ENCODE data around the gene GFI1B.
"Not testable (repeated sequence)": the region's sequence is repeated elsewhere in the genome, so short reads cannot be mapped to it uniquely, and the experiment has no call there.

GFI1B gene

DNA sequence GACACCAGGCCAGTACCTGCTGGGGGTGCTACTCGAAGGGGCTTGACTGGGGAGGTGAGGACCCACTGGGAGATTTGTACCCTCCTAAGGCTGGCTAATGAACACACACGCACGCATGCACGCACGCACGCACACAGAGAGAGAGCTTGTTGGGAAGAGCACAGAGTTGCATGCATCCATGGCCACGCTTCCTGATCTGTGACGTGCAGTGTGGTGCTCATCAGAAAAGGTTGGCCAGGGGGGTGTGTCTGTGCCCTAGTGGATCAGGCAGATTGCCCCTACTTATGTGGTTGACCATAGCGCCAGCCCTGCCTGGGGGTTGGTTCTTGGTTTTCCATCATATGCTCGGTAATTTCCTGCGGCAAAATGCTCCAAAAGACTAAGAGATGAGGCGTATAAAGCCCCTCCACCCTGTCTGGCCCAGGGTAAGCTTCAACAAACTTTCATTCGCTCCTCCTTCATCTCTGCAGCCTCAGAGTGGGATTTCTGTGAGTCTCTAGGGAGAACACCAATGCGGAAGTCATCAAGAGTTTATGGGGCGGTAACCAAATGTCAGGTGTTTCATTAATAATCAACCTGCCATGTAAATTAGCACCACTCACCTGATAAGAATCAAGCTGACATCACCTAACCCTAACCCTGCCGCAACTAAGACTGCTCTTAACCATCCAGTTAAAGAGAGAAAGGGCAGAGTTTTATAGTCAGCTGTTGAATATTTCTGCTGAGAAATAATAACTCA is 8.0 kb upstream of the GFI1B start:
- no peak for DNase-seq

DNA sequence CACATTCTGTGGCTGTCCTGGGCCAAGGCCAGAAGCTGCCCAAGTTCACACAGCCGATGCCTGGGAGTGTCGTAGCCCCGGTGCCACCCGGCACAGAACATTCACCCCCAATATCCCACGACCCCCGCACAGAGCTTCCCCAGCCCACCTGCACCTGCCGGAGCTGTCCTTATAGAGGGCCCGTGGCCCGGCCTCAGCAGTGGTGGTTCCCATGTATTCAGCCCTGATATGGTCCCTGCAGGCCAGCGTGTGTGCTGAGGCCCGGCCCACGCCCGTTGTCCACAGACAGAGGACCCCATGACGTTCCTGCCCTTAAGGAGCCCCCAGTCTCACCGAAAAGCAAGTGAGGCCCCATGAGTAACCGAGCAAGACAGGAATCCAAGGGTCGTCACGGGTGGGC is 5.3 kb upstream of the GFI1B start:
- DNase-seq, result no peak

DNA sequence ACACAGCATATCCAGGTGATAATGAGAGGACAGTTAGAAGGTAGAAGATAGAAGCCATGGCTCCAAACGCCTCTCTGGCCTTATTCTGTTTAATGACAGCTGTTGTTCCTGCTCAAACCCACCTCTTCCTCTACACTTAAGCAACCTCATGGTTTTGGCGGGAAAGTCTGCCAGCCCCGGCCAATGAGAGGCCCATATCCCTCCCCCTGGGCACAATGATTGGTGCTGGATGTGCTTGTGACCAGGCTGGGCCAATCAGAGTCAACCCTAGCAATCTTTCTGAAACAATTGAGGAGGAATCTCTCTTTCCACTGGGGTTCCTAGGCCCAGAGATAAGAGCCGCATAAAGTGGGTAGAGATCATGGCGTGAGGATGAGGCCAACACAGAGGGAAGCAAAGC is 4.8 kb upstream of the GFI1B start:
- no peak for DNase-seq

DNA sequence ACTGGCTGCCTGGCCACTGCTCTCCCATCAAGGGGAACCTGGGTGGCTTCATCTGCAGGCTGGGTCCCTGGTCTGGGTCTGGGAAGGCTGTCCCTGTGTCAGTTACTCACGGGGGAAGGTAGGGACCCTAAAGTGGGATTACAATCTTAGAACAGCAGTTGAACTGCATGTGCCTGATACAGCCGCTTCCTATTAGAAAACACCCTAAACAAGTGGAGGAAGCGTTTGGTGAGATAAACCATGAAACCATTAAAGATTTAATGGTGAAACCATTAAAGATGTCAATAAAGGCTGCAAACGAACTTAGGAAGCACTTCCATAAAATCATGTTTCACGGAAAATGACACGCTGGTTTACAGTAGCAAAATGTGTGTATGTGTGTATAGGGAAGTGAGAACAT is 2.5 kb upstream of the GFI1B start:
- no peak for DNase-seq

DNA sequence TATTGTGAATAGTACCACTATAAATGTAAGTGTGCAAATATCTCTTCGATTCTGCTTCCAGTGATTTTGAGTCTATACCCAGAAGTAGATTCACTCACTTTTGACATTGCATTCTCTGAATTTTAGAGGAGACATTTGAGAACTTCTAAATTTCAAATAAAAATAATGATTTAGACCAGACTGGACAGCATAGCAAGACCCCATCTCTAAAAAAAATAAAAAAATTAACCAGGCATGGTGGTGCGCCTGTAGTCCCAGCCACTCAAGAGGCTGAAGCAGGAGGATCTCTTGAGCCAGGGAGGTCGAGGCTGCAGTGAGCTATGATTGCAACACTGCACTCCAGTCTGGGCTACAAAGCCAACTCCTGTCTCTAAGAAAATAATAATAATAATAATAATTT is 1.9 kb upstream of the GFI1B start:
- DNase-seq, result no peak

DNA sequence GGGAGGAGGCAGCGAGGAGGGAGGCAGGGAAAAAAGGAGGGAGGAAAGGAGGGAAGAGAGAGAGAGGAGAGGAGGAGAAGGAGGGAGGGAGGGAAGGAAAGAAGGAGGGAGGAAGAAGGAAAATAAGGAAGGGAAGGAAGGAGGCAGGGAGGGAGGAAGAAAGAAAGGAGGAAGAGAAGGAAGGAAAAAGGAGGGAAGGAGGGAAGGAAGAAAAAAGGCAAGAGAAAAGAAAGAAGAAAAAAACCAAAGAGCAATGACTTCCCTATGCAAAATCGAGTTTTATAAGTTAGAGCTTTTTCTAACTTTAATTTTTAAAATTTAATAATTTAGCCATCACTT is 413 bp upstream of the GFI1B start:
- no peak for DNase-seq

DNA sequence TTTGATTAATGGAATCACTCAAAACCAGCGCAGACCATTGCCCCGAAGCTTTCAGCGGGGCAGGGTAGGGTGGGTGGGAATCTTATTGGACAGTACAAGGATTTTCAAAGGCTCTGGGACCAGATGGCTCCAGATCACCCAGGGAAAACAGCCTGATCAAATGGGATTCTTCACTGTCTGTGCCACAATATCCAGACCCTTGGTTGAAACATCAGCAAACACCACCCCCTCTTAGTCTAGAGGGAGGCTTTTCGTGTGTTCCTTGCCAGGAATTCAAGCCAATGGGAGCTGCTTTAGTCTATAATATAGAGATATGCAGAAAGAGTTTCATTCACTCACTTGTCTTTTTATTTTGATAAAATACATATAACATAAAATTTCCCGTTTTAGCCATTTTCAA is 1.7 kb downstream of the GFI1B start:
- DNase-seq, result no peak

DNA sequence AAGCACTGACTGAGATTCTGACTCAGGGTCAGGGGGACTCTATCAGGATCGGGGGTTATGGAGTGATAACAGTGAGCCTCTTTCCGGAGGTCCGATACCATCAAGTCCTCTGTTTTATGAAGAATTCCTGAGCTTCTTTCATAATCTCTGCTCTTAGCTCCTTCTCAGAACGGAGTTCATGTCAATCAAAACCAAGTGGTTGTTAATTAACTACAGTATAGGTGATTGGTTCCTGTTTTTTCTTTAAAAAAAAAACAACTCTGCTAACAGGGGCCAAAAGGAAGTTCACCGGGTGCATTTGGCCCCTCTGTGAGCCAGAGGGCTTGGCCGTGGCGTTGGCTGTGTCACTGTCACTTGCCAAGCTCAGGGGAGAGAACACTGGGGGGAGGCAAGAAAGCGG is 4.0 kb downstream of the GFI1B start:
- DNase-seq, result no peak

DNA sequence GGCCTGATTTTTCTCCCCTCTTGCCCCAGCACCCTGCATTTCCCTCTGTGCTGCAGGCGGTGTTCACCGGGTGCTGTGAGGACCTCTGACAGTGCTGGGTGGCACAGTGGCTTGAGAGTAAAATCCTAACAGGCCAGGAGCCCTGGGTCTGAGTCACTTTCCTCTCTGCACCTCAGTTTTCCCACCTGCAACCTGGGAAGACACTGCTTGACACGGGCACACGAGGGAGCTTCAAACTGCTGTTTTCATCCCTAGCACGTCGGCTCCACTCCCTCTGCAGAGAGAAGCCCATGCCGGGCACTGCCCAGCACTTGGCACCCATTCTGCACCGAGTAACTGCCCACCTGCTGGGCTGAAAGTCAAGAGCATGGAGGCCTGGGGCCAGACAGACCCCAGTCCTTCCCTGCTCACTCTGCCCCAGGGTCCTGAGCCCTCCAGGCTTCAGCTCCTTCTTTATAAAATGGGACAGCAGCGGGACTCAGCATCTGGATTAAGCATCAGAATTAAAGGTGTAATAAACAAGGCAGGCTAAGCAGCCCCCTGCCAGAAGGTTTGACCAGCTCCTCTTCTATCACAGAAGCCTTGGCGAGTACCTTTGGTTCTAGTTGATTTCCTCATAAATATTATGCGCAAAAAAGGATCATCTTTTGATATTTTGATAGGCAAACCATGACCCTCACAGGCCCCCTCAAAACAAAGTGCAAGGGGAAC is 5.2 kb downstream of the GFI1B start:
- no peak for DNase-seq

DNA sequence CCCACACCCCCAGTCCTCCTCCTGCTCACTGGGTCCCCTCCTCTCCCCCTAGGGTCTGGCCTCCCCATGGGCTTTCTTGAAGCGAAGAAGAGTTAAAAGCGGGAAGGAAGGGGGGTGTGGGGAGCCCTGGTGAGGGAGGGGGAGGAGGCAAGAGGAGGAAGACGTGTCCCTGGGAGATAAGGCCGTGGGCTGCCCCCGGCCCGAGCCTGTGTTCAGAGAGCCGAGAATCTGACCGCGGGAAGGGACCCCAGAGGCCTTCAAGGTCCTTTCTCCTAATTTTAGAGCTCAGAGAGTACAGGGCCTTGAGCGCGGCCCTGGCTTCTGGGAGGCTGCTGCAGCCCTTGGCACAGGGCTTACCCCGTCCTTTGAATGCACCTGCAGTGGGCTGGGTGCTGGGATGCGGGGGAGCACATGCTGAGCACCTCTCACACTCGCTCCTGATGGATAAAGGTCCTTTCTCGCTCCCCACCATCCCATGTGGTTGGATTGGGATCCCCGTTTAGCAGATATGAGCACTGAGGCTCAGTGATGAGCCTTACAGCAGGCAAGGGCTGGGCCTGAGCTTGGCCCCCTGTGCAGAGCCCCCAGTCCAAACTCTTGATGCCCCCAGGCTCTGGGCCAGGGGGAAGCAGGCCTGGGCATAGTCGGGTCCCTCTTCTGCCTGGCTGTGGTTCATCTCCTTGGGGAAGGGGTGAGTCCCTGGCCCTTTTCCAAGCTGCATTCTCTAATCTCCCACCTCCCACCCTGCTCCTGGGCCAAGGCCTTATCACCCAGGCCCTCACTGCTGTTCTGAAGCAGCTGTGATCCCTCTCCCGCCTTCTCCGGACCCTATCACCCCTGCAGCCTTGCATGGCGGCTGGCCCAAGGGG is 5.9 kb downstream of the GFI1B start:
- no peak for DNase-seq

DNA sequence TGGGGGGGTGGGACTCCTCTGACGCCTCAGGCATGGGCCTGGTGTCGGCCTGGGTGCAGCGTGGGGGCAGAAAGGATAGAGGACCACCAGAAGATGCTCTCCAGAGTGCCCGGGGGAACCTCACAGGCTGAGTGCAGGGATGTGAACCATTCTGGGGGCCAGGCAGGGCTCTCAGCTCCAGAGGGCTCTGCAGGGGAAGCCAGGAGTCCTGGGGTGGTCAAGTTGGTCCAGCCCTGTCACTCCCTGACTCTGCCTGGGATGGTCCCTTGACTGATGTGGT is 6.5 kb downstream of the GFI1B start:
- DNase-seq, result no peak

DNA sequence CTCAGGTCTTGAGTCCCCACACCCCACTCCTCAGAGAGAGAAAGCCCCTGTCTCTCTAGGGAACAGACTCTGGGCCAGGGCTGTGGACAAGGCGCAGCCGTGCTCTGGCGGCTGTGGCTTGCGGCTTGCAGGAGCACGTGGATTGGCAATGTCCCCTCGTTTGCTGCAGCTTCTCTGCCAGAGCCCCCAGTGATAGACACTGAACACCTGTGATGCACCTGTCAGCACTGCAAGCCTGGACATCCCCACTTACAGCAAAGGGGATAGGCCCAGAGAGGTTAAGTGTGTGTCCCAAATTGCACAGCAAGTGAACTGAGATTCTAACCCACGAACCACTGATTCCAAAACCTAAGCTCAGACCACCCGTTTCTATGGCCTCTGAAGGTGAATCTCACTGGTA is 7.0 kb downstream of the GFI1B start:
- DNase-seq, result no peak

DNA sequence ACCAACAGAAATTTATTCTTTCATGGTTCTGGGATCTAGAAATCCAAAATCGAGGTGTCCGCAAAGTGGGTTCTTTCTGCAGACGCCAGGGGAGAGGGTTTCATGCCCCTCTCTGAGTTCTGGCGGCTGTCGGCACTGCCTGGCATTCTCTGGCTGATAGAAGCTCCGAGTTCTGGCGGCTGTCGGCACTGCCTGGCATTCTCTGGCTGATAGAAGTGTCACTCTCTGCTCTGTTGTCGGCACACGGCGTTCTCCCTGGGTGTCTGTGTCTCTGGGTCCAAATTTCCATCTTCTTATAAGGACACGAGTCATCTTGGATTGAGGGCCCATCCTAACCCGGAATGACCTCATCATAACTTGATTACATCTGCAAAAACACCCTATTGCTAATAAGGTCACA is 7.6 kb downstream of the GFI1B start:
- DNase-seq, result no peak

DNA sequence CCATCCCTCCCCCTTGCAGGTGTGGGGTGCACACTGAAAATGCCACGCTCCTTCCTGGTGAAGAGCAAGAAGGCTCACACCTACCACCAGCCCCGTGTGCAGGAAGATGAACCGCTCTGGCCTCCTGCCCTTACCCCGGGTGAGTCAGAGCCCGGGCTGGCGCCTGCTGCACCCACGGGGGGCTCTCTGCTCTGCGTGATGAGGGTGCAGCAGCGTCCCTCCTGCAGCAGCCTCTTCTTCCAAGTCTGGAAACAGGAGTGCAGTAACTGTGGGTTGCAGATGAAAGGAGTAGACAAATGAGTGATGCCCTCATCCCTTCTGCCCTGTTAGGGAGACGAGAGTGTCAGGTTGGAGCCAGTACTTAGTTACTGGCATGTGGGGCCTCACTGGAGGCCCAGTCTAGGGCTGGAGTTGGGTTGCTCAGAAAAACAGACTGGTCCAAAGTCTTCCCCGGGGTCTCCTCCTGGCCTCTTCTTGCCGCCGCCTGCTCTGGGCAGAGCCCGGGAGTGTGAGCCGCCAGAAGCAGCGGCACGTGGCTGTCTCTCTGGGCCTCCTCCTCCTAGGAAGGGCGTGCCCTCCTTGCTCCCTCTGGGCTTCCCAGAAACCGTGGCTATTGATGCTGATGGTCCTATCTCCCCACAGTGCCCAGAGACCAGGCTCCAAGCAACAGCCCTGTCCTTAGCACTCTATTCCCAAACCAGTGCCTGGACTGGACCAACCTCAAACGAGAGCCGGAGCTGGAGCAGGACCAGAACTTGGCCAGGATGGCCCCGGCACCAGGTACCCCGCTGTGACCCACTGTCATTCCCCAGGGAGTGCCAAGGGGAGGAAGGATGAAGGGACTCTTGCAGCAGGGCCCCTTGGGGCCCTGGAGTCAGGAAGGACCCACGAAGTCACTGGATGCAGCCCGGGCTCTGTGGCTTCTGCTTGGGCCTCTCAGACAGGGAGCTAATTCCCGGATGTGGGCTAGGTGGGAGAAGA is 8.4 kb downstream of the GFI1B start:
- no peak for DNase-seq

DNA sequence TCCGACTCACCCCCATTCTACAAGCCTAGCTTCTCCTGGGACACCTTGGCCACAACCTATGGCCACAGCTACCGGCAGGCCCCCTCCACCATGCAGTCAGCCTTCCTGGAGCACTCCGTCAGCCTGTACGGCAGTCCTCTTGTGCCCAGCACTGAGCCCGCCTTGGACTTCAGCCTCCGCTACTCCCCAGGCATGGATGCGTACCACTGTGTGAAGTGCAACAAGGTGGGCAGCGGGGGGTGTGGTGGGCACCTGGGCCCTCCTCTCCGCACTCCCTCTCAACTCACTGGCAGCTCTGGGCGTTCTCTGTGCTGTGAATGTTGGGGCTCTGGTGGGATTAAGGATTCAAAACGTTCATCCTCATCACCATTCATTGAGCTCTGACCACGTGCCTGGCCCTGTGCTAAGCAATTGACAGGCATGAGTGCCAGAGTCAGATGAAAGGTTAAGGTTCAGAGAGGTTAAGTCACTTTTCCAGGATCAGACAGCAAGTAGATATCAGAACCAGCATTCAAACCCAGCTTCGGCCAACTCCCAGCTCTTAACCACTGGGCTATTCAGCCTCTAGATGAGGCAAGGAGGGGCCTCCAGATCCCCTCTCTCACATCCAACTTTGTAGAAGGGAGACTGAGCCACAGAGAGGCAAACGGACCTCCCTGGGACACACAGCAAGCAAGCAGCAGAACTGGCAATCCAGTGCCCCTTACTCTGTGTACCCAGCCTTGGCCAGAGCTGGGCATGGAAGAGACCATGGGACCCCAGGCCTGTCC is 9.9 kb downstream of the GFI1B start:
- no peak for DNase-seq

DNA sequence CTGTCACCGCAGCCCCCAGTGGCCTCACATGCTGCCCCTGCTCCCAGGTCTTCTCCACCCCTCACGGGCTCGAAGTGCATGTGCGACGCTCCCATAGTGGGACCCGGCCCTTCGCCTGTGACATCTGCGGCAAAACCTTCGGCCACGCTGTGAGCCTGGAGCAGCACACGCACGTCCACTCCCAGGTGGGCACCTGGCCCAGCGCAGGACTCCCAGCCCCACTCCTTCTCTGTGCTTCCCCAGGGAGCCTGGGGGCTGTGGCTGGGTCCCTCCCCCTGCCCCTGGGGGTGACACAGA is 10.5 kb downstream of the GFI1B start:
- DNase-seq, result no peak

DNA sequence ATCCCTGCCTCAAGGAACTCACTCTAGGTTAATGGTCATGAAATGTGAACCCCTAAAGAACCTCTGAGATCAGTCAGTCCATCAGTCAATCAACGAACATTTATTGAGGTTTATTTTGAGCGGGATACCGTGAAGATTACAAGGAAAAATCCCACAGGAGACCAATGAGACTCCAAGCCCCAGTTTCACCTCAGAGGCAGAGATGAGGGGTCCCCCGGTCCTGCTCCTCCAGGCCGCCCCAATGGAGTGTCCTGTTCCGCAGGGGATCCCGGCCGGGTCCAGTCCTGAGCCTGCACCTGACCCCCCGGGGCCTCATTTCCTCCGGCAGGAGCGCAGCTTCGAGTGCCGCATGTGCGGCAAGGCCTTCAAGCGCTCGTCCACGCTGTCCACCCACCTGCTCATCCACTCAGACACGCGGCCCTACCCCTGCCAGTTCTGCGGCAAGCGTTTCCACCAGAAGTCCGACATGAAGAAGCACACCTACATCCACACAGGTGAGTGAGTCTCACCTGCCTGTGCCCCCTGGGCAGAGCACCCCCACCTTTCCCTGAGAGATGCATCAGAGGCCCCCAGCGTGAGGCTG is 11.0 kb downstream of the GFI1B start:
- DNase-seq, result no peak

DNA sequence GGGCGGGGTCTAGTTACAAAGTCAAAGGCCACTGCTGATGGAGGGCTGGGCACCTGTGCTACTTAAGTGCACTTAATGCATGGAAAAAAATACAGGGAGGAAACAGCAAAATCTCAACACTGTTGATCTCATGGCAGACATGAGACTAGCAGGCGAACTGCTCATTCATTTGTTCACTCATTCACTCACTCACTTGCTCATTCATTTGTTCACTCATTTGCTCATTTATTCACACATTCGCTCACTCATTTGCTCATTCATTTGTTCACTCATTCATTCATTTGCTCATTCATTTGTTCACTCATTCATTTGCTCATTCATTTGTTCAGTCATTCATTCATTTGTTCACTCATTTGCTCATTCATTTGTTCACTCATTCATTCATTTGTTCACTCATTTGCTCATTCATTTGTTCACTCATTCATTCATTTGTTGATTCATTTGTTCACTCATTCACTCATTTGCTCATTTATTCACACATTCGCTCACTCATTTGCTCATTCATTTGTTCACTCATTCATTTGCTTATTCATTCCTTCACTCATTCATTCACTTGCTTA is 11.6 kb downstream of the GFI1B start:
- DNase-seq, result not testable (repeated sequence)

DNA sequence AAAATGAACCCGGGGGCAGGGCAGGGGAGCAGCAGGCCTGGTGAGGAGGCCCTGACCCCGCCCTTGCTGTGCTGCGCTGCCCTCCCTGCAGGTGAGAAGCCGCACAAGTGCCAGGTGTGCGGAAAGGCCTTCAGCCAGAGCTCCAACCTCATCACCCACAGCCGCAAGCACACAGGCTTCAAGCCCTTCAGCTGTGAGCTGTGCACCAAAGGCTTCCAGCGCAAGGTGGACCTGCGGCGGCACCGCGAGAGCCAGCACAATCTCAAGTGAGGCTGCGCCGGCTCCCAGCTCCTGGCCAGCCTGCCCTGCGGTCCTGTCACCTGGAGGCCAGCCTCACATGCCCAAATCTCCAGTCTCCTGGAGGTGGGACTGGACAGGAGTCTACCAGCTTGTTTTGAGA is 12.3 kb downstream of the GFI1B start:
- DNase-seq, result no peak

DNA sequence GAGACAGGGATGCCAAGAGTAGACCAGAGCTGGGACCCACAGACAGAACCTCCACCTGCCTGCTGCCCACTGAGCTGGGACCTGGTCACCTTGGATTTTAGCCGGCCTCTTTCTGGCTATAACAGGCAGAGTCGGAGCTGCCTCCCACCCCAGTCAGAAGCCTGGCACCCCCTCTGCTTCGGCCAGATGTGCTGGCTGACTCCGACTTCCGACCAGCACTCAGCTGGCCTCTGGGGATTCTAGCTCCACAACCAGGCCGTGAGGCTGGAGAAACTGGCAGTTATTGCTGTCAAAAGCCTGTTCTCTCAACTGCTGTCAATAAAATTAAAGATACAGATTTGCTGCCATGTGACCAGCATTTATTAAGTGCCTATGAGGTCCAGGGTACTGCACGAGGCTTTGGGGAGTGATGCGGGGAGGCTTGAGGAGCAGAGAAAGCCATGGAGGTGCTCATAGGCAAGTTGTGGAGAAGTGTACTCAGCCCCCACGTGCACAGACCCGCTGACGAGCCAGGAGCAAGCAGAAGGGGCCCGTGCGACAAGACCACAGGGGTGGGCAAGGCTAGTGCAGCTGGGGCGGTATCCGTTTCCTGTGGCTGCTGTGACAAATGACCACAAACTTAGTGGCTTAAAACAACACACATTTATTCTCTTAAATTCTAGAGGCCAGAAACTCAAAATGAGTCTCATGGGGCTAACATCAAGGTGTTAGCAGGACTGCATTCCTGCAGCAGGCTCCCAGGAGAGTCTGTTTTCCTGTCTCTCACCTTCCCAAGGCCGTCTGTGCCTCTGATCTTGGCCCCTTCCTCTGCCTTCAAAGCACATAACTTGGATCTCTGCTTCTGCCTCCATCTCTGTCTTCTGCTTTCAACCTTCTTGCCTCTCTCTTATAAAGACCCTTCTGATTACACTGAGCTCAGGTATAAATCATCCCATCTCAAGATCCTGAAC is 13.1 kb downstream of the GFI1B start:
- no peak for DNase-seq
